CD4-positive, alpha-beta T cell treated with Interferon alpha-2 for 1 hour (primary cell): ENCODE data around the gene LEFTY2.
"Not testable (repeated sequence)": the region's sequence is repeated elsewhere in the genome, so short reads cannot be mapped to it uniquely, and the experiment has no call there.

ENCODE experiments used
- DNase-seq, 2 donors: peaks; one replicate each; pipeline ENCODE4 v3.0.0-alpha.2; 2020 to 2022

The LEFTY2 gene, protein sequence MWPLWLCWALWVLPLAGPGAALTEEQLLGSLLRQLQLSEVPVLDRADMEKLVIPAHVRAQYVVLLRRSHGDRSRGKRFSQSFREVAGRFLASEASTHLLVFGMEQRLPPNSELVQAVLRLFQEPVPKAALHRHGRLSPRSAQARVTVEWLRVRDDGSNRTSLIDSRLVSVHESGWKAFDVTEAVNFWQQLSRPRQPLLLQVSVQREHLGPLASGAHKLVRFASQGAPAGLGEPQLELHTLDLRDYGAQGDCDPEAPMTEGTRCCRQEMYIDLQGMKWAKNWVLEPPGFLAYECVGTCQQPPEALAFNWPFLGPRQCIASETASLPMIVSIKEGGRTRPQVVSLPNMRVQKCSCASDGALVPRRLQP

DNA sequence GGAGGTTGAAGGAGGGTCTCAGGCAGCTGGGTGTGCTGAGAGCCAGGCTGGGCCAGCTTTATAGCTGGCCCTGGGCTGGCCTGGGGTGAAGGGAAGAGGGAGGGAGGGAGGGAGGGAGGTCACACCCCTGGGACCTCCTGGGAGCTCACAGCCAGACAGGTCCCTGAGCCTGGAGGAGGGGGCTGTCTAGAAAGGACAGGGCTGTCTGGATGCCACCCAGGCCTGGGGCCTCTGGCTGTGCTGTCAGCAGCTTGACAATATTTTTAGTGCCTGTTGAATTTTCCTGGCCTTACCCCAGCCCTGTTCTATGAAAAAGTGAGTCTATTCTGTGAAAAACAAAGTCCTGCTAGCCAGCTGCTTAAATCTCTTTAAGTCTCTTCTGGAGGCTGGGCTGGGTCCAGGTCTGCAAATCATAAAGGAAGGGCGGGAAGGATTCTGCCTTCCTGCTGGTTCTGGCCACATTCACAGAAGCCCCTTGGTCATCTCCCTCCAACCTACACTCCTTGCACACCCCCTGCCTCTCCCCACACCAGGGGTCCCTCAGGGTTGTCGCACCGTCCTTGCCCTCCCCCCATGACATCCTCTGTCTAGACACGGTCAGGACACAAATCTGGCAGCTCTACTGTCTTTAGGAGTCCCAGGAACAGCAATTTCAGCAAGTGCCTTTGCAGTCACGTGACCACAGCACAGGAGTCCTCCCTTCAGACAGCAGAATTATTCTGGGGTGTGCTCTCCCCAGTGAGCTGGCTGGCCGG is at the start of gene LEFTY2:
Gene LEFTY2, minus strand, starts transcription at position 34 of the 755 bp plus-strand sequence. CDS start 80 bp downstream, outside the sequence.
- no peak for DNase-seq

DNA sequence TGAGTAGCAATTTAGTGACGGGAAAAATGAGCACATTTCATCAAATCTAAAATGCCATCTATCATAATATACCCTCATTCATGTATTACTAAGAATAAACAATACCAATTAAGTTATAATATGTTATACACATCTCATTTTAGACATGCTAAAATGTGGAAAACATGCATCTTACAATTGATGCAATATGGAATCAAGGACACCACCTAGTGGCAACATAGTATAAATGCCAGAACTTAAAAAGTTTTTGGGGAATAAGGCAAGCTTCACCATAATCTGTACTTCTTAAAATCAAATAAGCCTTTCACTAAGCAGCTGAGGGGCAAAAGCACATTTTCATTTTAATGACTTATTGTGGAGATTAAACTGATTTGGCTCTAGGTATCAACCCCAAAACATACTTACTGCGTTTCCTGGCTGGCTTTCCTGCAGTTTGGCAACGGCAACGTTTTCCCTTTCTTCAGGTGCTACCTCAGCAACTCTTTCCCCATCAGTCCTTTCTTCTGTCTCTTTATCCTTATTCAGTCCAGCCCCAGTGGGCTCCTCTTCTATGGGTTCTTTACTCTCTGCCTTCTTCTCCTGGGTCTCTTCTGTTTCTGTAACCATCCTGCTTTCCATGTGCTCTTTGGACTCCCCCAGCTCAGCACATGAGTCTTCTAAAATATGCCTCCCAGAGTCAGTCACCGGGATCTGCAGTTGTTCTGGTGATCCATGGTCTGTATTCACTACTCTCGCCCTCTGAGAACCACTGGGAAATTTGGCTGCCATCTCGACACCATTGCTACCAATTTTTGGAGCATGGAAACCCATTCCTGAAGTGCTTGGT is 46.7 kb upstream of the LEFTY2 start:
- DNase-seq: peak in 1 of 2 donors; percentile 65

DNA sequence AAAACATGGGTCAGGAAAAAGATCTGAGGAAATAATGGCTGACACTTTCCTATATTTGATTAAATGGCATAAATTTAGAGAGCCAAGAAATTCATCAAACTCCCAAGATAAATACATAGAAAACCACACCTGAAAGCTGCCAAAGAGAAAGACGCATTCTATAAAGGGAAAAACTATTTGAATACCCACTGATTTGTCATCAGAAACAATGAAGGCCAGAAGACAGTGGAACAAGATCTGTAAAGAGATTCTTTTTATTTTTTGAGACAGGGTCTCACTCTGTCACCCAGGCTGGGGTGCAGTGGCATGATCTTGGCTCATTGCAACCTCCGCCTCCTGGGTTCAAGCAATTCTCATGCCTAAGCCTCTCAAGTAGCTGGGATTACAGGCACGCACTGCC is 40.7 kb upstream of the LEFTY2 start:
- DNase-seq: no peak

DNA sequence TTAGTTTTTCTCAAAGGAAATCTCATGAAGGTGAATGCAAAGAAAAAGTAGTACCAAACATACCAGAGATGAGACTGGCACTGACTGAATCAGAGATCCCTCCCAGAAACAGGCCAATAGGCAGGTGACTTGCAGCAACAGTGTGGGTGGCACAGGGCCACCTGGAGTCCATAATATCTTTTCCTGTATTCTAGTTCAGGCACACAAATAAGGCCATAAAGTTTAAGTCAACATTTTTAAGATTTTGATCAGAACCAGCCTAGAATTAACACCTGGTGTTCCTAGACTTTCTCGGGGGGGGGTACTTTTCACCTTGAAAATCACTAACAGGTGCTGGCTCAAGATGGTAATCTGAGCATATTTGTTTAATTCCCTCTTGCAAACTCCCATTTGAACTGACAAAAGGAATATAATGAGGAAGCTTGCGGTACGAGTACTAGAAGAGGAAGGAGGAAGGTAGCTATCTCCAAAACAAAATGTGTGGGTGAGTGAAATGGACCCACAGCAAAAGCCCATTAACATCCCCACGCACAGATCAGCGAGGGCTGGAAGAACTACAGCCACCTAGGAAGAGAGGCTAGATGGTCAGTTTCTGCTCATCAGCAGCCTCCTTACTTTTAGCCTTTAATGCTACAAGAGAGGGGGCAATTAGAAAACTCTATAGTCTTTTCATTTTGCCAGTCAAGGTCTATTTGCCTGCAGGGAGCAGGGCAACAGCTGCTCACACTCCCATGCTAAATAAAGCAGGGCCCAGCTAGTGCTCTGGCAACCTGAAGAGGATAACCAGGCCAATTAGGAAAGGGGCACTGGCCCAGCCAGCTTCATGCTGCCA is 39.2 kb upstream of the LEFTY2 start:
- DNase-seq: no peak

DNA sequence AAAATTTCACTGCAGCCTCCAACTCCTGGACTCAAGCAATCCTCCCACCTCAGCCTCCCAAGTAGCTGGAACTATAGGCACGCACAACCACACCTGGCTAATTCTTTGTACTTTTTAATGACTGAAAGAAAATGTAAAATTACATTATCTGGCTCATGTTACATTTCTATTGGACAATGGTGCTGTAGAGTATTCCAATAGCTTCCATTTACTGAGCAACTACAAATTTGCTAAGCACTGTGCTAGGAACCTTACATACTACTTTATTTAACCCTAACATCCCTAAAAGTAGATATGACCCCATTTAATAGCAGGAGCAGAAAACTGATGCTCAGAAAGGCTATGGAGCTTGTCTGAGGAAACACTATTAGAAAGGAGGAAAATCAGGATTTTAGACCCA is 38.4 kb upstream of the LEFTY2 start:
- no peak for DNase-seq

DNA sequence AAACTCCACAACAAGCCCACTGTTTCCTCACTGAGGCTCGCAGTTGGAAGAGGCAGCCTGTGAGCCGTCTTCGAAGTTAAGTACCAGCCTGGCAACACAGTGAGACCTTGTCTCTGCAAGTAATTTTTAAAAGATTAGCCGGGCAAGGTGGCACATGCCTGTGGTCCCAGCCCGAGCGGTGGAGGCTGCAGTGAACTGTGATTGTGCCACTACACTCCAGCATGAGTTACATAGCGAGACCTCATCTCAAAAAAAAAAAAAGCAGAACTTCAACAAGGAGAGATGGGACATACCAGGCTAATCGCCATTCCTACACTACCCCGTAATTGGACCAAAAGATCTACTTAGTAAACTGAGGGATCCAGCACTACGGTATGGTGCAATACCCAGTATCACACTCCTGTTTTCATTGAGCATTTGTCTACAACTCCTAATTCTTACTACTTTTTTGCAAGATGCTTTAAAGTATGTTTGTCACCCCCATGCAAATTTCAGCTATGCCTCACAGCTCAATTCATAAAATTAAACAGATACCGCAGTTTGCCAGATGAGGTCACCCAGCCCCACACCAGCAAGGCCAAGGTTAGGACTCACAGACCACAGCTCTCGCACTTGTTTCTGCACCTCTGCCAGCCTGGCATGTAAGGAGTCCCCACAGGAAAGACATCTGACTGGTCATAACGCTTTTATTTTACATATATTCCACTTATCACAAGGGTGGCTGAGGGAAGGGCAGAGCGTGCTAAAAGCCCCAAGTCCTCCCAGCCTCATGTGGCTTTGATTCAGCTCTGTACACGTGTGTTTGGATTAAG is 37.1 kb upstream of the LEFTY2 start:
- DNase-seq: no peak

DNA sequence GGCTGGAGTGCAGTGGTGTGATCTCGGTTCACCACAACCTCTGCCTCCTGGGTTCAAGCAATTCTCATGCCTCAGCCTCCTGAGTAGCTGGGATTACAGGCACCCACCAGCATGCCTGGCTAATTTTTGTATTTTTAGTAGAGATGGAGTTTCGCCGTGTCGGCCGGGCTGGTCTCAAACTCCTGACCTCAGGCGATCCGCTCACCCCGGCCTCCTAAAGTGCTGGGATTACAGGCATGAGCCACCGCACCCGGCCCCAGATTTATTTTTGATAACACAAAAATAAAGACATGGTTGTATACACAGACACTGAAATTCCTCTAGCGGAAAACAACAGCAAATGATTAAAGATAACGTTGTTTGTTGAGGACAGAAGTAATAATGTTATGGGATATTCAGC is 34.1 kb upstream of the LEFTY2 start:
- not testable (repeated sequence) for DNase-seq

DNA sequence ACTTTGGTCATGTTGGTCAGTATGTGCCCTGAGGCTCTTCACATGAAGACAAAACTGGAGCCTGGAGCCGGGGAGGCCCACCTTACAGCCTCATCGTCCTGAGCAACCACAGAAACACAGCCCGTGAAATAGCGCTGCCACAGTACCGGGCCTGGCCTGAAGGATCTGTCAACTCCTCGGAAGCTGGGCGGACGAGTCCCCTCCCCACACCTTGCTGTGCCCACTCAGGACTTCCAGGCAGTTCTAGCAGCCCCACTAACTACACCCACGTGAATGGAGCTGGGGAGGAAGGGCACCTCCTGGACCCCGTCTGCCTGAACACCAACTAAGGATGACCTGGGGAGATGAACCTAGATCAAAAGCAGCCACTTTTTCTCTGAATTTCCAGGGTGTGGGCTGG is 33.4 kb upstream of the LEFTY2 start:
- no peak for DNase-seq

DNA sequence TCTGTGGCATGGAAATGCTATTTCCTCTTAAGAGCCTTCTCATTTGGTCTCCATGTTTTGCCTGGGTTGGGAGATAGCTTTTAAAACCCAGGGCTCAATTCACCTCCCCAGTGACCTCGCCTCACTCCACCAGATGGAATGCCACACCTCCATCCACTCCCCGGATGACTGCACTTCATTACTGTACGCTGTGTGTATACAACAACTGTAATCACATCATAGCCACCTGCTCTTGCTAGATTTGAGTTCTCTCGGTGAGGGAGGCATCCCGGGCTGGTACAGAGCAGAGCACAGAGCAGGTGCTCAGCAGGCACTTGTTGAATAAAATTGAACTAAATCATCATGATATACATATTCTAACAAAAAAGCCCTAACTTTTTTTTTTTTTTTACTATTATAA is 32.1 kb upstream of the LEFTY2 start:
- no peak for DNase-seq

DNA sequence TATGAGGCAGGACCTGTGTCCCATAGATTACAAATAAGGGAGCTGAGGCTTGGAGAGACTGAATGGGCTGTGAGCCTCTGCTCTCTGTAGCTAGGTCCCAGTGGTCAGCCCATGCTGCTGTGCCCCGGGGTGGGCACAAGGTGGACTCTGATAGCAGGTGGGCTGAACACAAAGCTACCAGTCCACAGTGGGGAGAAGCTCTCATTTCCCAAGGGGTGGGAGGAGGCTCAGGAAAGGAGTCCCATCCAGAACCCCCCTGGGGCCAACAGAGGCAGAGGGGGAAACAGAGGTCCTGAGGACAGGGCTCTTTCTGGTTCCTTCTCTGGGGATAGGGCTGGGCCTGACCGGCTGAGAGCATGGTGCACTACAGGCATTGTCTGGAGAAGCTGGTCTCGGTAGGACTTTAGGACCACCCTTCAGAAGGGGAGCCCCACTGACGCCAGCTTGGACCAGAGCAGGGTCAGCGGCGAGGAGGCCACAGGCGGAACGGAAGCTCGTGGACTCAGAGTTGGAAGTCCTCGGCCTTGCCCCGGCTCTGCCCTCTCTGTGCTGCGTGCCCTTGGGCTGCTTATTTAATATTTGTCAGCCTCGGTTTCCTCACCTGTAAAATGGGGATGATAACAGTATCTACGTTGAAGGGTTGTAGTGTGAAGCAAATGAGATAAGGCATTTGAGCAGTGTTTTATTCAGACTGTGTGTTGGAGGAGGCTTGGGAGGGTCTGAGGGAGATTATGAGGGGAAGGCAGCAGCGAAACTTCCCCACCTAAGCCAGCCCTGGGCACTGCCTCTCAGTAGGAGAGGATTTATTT is 31.5 kb upstream of the LEFTY2 start:
- DNase-seq: no peak

DNA sequence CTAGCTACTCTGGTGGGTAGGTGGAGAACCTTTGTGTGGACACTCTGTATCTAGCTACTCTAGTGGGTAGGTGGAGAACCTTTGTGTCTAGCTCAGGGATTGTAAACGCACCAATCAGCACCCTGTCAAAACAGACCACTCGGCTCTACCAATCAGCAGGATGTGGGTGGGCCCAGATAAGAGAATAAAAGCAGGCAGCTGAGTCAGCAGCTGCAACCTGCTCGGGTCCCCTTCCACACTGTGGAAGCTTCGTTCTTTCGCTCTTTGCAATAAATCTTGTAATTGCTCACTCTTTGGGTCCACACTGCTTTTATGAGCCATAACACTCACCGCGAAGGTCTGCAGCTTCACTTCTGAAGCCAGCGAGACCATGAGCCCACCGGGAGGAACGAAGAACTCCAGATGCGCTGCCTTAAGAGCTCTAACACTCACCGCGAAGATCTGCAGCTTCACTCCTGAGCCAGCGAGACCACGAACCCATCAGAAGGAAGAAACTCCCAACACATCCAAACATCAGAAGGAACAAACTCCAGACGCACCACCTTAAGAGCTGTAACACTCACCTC is 29.7 kb upstream of the LEFTY2 start:
- not testable (repeated sequence) for DNase-seq

DNA sequence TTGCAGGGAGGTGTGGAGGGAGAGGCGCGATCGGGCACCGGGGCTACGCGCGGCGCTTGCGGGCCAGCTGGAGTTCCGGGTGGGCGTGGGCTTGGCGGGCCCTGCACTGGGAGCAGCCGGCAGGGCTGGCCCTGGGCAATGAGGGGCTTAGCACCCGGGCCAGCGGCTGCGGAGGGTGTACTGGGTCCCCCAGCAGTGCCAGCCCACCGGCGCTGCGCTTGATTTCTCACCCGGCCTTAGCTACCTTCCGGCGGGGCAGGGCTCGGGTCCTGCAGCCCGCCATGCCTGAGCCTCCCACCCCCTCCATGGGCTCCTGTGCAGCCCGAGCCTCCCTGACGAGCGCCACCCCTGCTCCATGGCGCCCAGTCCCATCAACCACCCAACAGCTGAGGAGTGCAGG is 28.7 kb upstream of the LEFTY2 start:
- DNase-seq: not testable (repeated sequence)

DNA sequence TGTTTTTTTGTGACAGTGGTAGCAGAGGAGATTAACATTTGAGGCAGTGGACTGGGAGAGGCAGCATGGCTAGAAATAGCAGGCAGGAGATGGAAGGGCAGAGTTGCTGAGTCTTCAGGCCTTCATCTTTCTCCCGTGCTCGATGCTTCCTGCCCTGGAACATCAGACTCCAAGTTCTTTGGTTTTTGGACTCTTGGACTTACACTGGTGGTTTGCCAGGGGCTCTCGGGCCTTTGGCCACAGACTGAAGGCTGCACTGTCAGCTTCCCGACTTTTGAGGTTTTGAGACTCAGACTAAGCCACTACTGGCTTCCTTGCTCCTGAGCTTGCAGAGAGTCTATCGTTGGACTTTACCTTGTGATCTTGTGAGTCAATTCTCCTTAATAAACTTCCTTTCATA is 24.2 kb upstream of the LEFTY2 start:
- no peak for DNase-seq

DNA sequence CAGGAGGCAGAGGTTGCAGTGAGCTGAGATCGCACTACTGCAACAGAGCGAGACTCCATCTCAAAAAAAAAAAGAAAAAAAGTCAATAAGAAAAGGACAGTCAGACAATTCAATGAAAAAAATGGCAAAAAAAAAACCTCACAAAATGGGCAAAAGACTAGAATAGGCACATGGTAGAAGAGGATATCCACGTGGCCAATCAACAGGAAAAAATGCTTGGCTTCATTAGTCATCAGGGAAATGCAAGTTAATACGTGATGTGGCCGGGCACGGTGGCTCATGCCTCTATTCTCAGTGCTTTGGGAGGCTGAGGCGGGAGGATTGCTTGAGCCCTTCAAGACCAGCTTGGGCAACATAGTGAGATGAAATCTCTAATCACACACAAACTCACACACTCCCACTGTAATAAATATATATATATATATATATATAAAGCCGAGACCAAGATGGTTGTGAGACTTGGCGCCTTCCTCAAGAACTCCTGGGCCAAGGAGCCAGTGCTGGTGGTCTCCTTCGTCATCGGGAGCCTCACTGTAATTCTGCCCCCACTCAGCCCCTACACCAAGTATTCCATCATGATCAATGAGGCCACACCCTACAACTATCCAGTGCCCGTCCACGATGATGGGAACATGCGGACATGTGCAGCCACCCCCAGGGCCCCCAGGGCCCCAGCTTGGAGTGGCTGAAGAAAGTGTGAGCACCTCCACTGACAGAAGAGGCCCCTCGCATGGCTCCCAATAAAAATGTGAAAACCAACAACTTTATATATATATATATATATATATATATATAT is 22.9 kb upstream of the LEFTY2 start:
- DNase-seq: no peak

DNA sequence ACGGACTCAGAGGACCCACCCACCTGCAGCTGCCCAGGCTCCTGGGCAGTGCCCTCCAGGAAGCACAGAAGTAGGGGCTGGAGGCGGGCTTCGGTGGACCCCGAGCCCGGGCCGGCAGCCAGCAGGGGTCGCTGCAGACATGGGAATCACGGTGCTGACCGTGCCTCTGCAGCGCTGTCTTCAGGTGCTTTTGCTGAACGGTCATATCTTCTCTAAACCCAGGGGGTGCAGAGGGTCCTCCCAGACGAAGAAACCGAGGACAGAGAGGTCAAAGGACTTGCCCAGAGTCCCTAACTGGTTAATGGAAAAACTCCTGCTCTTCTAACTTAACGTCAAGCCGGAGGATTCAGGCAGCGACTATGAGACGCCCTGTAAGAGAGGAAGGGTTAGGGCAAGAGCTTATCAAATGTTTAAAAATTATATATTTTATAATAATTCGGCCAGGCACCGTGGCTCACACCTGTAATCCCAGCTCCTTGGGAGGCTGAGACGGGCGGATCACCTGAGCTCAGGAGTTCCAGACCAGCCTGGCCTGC is 21.5 kb upstream of the LEFTY2 start:
- DNase-seq: peak; percentile 32 to 53

DNA sequence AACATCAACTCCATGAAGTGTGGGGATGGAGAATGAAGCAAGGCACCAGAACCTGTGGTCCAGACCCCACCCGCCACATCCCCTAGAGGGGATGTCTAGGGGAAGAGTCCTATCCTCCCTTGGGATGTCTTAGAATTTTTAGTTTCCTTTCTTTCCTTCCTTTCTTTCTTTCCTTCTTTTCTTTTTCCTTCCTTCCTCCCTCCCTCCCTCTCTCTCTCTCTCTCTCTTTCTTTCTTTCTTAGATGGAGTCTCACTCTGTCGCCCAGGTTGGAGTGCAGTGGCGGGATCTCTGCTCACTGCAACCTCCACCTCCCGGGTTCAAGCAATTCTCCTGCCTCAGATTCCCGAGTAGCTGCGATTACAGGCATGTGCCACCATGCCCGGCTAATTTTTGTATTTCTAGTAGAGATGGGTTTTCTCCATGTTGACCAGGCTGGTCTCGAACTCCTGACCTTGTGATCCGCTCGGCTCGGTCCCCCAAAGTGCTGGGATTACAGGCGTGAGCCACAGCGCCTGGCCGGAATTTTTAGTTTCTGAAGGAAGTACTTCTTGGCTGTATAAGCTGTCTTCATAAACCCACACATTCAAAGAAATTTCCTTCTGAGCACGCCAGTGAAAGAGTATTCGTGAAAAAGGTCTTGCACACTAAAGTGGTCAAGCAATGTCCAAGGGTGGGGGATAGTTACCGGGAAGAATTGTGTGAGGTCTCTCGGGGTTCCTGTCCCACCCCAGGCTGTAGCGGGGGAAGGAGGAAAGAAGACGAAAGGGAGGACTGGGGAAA is 20.8 kb upstream of the LEFTY2 start:
- no peak for DNase-seq

DNA sequence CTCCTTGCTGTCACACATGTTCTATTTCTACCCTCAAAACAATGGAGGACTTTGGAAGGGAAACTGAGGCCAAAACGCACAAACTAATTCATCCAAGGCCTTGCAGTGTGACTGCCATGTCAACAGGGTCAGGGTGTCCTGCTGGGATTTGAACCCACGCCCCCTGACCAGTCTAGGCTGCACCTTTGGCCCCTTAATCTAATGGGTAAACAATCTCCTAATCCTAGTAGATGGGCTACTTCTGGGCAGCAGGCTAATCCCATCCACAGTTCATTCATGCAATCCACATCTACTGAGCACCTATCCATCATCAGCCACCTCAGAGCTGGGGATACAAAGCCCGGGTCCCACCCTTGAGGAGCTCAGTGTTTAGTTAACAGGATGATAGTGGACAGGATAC is 17.0 kb upstream of the LEFTY2 start:
- no peak for DNase-seq

DNA sequence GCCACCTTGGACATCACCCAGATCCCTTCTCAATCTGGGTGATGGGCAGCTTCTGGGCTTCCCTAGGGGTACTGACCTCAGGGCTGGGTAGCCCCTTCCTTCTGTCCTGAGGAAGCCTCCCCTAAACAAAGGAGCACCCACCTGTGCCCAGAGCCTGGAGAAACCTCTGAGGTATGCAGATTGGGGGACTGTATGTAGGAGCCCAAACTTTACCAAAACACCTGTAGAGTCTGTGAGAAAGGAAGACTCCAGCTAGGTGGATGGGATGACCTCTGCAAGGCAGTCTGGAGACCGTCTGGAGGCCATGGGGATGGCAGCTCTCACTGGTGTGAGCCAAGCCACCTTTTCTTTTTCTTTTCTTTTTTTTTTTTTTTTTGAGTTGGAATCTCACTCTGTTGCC is 13.7 kb upstream of the LEFTY2 start:
- DNase-seq: no peak
